SH-SY5Y (cell line): ENCODE measurements around the gene EN1.

Experiments used
- GATA2 ChIP-seq: IDR thresholded peaks from 2 replicates; pipeline ENCODE4 v1.6.1; 2011; ENCODE audit warnings: mild to moderate bottlenecking, low read depth, low read length
- GATA3 ChIP-seq: IDR thresholded peaks from 2 replicates; pipeline ENCODE4 v1.6.1; 2011; ENCODE audit warnings: low read depth, mild to moderate bottlenecking, low read length, moderate library complexity

DNA sequence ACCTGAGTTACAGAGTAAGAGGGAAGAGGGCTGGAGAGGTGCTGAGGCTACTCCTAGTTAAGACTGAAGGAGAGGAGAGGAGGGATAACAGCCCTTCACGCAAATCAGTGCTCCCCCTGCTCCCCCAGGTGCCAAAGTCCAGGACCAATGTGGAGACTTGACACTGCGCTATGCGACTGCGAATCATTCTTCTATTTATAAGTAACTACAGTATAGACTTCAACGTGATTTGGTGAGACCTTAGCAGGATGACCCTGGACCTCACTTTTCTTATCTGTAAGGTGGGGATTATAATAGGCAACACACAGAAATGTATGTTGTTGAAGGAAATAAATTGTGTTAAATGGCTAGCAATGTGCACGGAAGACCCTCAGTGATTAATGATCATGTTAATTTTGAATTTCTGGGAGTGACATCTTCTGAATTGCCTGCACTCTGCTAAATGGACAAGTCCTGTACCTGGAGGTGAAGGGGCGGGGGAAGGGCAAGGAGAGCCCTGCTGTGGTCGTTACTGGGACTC is 11.0 kb downstream of the EN1 start:
- TF ChIP-seq GATA2 (no peak), GATA3 (no peak)
